Thymus (tissue), 11 donors: Measurements from ENCODE around the gene PCCA. TPM values are rescaled to one million over a fixed set of nuclear protein-coding genes. Genes with fewer than 3 reads are reported as not detected.

Experiments
- DNase-seq, 9 donors: peaks; one replicate each; pipeline ENCODE4 v3.0.0-alpha.2; 2013; ENCODE audit warnings: low spot score in 9 of 9, low read depth in 6 of 9, missing footprints in 1 of 9
- H3K27ac ChIP-seq, 2 donors: one replicate each; pipeline ENCODE4 v1.5.1; 2013; ENCODE audit warnings: control low read depth in 1 of 2, low read depth in 1 of 2, low read length in 1 of 2, mild to moderate bottlenecking in 1 of 2, moderate library complexity in 1 of 2
- H3K27me3 ChIP-seq, 2 donors: one replicate each; pipeline ENCODE4 v1.5.1; 2013; ENCODE audit warnings: low read length in 1 of 2; ENCODE audit not compliant: control insufficient read depth in 2 of 2, insufficient read depth in 1 of 2
- H3K36me3 ChIP-seq, 2 donors: one replicate each; pipeline ENCODE4 v1.5.1; 2013; ENCODE audit warnings: low read length in 1 of 2, mild to moderate bottlenecking in 1 of 2, moderate library complexity in 1 of 2; ENCODE audit not compliant: control insufficient read depth in 2 of 2, insufficient read depth in 2 of 2
- H3K4me1 ChIP-seq, 2 donors: one replicate each; pipeline ENCODE4 v1.5.1; 2013; ENCODE audit warnings: low read length in 2 of 2; ENCODE audit not compliant: control insufficient read depth in 2 of 2, insufficient read depth in 2 of 2
- H3K4me3 ChIP-seq, 2 donors: one replicate each; pipeline ENCODE4 v1.5.1; 2013; ENCODE audit warnings: low read length in 2 of 2, control low read depth in 1 of 2, mild to moderate bottlenecking in 1 of 2
- H3K9me3 ChIP-seq, 2 donors: one replicate each; pipeline ENCODE4 v1.5.1; 2013; ENCODE audit warnings: low read length in 1 of 2, mild to moderate bottlenecking in 1 of 2; ENCODE audit not compliant: control insufficient read depth in 2 of 2, insufficient read depth in 1 of 2
- WGBS: extraction: QIAGEN DNeasy Blood & Tissue Kit; methylation state at CpG from one replicate; pipeline ENCODE4 v1.1.7; 2013; 5-methylcytosine and 5-hydroxymethylcytosine counted together
- polyA plus RNA-seq: library from polyadenylated mRNA; stranded (reverse); fragments of 200-250 nt; gene quantifications from one replicate; pipeline ENCODE4 v1.2.3, GENCODE V29; 2013
- total RNA-seq: library from RNA; stranded (reverse); fragments of 120-200 nt; gene quantifications from one replicate; pipeline ENCODE4 v1.2.4, GENCODE V29; 2013
- donor health status: healthy.

The PCCA gene
- total and polyA plus RNA-seq, 2 donors: 17.9 to 18.2 TPM

GRCh38 chr13:100184095-100184494, 95.2 kb downstream of the PCCA start:
- H3K4me3 ChIP-seq: no peak overlapping the region
- peaks cover 6 to 17% of the 10 kb centered on the region in 2 donors for H3K4me1 ChIP-seq
- H3K36me3 ChIP-seq: no peaks in the 10 kb centered on the region
- H3K9me3 ChIP-seq: no peaks in the 10 kb centered on the region
- no peak for DNase-seq
- WGBS: 91% methylated on average over 3 of the region's 3 CpGs
- H3K27ac ChIP-seq: no peak overlapping the region
- H3K27me3 ChIP-seq: no peaks in the 10 kb centered on the region

- Histone ChIP-seq H3K27ac (no peak overlapping the region), H3K27me3 (no peaks in the 10 kb centered on the region), H3K4me3 (no peak overlapping the region), H3K4me1 (no peaks in the 10 kb centered on the region), H3K36me3 (no peaks in the 10 kb centered on the region), H3K9me3 (no peaks in the 10 kb centered on the region)
- no peak for DNase-seq
- 92% methylated on average over 1 of the region's 1 CpG for WGBS
These were observed 106.7 kb downstream of the PCCA start for GRCh38 chr13:100195568-100195967.

- Histone ChIP-seq H3K4me1 (no peaks in the 10 kb centered on the region), H3K27ac (no peak overlapping the region), H3K4me3 (no peak overlapping the region), H3K9me3 (no peaks in the 10 kb centered on the region), H3K36me3 (no peaks in the 10 kb centered on the region), H3K27me3 (no peaks in the 10 kb centered on the region)
- WGBS: 97% methylated on average over 3 of the region's 3 CpGs
- DNase-seq: no peak
These were observed 107.5 kb downstream of the PCCA start for GRCh38 chr13:100196375-100196774.

GRCh38 chr13:100197116-100197515, 108.2 kb downstream of the PCCA start:
- Histone ChIP-seq H3K36me3 (no peaks in the 10 kb centered on the region), H3K4me3 (no peak overlapping the region), H3K27ac (no peak overlapping the region), H3K27me3 (no peaks in the 10 kb centered on the region), H3K9me3 (no peaks in the 10 kb centered on the region), H3K4me1 (no peaks in the 10 kb centered on the region)
- 98% methylated on average over 1 of the region's 1 CpG for WGBS
- DNase-seq: no peak

GRCh38 chr13:100197591-100198365, 108.9 kb downstream of the PCCA start:
- H3K9me3 ChIP-seq: no peaks in the 10 kb centered on the region
- no peak for DNase-seq
- 94% methylated on average over 5 of the region's 5 CpGs for WGBS

GRCh38 chr13:100203696-100204367, 114.9 kb downstream of the PCCA start:
- 13% methylated on average over 6 of the region's 6 CpGs for WGBS
- peak in 3 of 9 donors; percentile 5 to 53 (median 10) for DNase-seq
- Histone ChIP-seq H3K27me3 (no peaks in the 10 kb centered on the region), H3K4me1 (peaks cover 3 to 5% of the 10 kb centered on the region in 2 donors), H3K9me3 (no peaks in the 10 kb centered on the region), H3K27ac (no peak overlapping the region), H3K4me3 (no peak overlapping the region), H3K36me3 (no peaks in the 10 kb centered on the region)

More at GRCh38 chr13:100197591-100198365, 108.9 kb downstream of the PCCA start:
- H3K4me1 ChIP-seq: no peaks in the 10 kb centered on the region
- H3K36me3 ChIP-seq: no peaks in the 10 kb centered on the region
- no peak overlapping the region for H3K27ac ChIP-seq
- H3K4me3 ChIP-seq: no peak overlapping the region
- no peaks in the 10 kb centered on the region for H3K27me3 ChIP-seq

- H3K27ac ChIP-seq: no peak overlapping the region
- no peaks in the 10 kb centered on the region for H3K27me3 ChIP-seq
- H3K9me3 ChIP-seq: no peaks in the 10 kb centered on the region
- WGBS: 98% methylated on average over 4 of the region's 4 CpGs
- no peak overlapping the region for H3K4me3 ChIP-seq
- no peaks in the 10 kb centered on the region for H3K36me3 ChIP-seq
- peaks cover 3 to 5% of the 10 kb centered on the region in 2 donors for H3K4me1 ChIP-seq
- DNase-seq: no peak
These were observed 119.1 kb downstream of the PCCA start for GRCh38 chr13:100208002-100208401.

- 98% methylated on average over 2 of the region's 2 CpGs for WGBS
- no peaks in the 10 kb centered on the region for H3K36me3 ChIP-seq
- H3K4me1 ChIP-seq: peaks cover 3 to 5% of the 10 kb centered on the region in 2 donors
- no peaks in the 10 kb centered on the region for H3K27me3 ChIP-seq
- no peak overlapping the region for H3K4me3 ChIP-seq
- no peaks in the 10 kb centered on the region for H3K9me3 ChIP-seq
- DNase-seq: no peak
- H3K27ac ChIP-seq: no peak overlapping the region
These were observed 119.7 kb downstream of the PCCA start for GRCh38 chr13:100208626-100209025.
